Mononuclear cell (primary cell): ENCODE data around the gene NLRP10. TPM values are rescaled to one million over a fixed set of nuclear protein-coding genes. Genes with fewer than 3 reads are reported as not detected.
"Not testable (repeated sequence)": the region's sequence is repeated elsewhere in the genome, so short reads cannot be mapped to it uniquely, and the experiment has no call there.

Experiments
- H3K27me3 ChIP-seq: 2 replicates; pipeline ENCODE4 v1.6.0; 2011; ENCODE audit warnings: low read length, control low read depth; ENCODE audit not compliant: insufficient read depth
- H3K4me1 ChIP-seq: 2 replicates; pipeline ENCODE4 v1.5.1; 2011; ENCODE audit warnings: mild to moderate bottlenecking, low read length, control low read depth; ENCODE audit not compliant: insufficient read depth
- H3K4me3 ChIP-seq: 2 replicates; pipeline ENCODE4 v1.5.1; 2011; ENCODE audit warnings: mild to moderate bottlenecking, low read length, moderate library complexity
- H3K9me3 ChIP-seq: 2 replicates; pipeline ENCODE4 v1.5.1; 2011; ENCODE audit warnings: low read depth, mild to moderate bottlenecking, control low read depth, low read length
- total RNA-seq: library from RNA; depleted of rRNA; stranded (reverse); fragments of >200 nt; gene quantifications from one replicate; pipeline ENCODE4 v1.2.3, GENCODE V29; 2012

Gene NLRP10, protein sequence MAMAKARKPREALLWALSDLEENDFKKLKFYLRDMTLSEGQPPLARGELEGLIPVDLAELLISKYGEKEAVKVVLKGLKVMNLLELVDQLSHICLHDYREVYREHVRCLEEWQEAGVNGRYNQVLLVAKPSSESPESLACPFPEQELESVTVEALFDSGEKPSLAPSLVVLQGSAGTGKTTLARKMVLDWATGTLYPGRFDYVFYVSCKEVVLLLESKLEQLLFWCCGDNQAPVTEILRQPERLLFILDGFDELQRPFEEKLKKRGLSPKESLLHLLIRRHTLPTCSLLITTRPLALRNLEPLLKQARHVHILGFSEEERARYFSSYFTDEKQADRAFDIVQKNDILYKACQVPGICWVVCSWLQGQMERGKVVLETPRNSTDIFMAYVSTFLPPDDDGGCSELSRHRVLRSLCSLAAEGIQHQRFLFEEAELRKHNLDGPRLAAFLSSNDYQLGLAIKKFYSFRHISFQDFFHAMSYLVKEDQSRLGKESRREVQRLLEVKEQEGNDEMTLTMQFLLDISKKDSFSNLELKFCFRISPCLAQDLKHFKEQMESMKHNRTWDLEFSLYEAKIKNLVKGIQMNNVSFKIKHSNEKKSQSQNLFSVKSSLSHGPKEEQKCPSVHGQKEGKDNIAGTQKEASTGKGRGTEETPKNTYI
- total RNA-seq, result not detected

GRCh38 chr11:7965386-7965785, at the start of gene NLRP10:
Gene NLRP10, minus strand, starts transcription at chr11:7965447. Its CDS starts 1,952 bp downstream, at chr11:7963495.
- Histone ChIP-seq H3K9me3 (no peaks in the 10 kb centered on the region), H3K27me3 (no peaks in the 10 kb centered on the region), H3K4me3 (no peak within 1 kb of the TSS), H3K4me1 (no peaks in the 10 kb centered on the region)

- Histone ChIP-seq H3K9me3 (no peaks in the 10 kb centered on the region), H3K4me1 (no peaks in the 10 kb centered on the region), H3K27me3 (peaks cover 27% of the 10 kb centered on the region), H3K4me3 (no peak overlapping the region)
These were observed 48.6 kb upstream of the NLRP10 start for GRCh38 chr11:8013833-8014232.

- H3K4me3 ChIP-seq, result no peak overlapping the region
- H3K9me3 ChIP-seq, result no peaks in the 10 kb centered on the region
- H3K27me3 ChIP-seq, result peaks cover 9% of the 10 kb centered on the region
- H3K4me1 ChIP-seq, result no peaks in the 10 kb centered on the region
These were observed 46.8 kb upstream of the NLRP10 start for GRCh38 chr11:8011981-8012444.

- Histone ChIP-seq H3K4me1 (no peaks in the 10 kb centered on the region), H3K27me3 (peaks cover 5% of the 10 kb centered on the region), H3K4me3 (no peak overlapping the region), H3K9me3 (no peaks in the 10 kb centered on the region)
These were observed 46.1 kb upstream of the NLRP10 start for GRCh38 chr11:8011371-8011770.

DNA sequence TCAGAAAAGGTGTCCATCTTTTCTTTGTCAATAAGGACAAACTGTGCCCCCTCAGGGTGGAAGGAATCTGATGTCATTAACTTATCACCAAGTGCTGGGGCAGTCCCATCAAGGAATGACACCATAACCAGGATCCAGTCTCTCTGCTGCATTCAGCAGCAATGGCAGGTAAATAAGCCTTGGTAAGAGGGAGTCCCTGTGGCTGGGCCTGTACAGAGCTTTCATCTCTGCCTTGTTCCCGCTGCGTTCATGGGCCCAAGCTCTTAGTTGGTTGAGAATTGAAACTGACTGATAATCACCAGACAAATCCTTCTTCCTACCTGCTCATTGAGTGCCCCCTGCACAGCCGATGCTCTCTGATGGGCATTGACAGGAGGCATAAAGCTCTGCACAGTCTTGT, 44.6 kb upstream of the NLRP10 start:
- Histone ChIP-seq H3K27me3 (no peaks in the 10 kb centered on the region), H3K4me3 (no peak overlapping the region), H3K9me3 (no peaks in the 10 kb centered on the region), H3K4me1 (no peaks in the 10 kb centered on the region)

DNA sequence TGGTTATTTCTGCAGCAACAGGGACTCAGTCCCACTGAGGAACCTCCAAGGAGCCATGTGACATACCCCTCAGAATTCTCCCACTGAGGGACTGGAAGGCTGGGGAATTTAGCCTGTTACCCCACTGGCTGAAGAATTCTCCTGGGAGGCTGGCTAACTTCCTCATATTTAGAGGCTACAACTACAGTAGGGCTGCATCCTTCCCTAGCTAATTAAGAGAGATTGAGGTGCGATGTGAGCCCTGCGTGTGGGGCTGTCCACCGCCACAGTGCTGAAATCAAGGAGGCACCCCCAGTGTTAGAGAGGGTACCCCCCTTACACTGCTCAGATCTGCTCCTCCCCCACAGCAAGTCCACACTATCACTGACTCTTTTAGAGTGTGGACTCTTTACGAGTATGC, 43.0 kb upstream of the NLRP10 start:
- Histone ChIP-seq H3K4me3 (no peak overlapping the region), H3K27me3 (no peaks in the 10 kb centered on the region), H3K9me3 (no peaks in the 10 kb centered on the region)

GRCh38 chr11:8006349-8006977, 41.2 kb upstream of the NLRP10 start:
- no peaks in the 10 kb centered on the region for H3K27me3 ChIP-seq
- H3K4me1 ChIP-seq, result no peaks in the 10 kb centered on the region
- no peak overlapping the region for H3K4me3 ChIP-seq

More for the DNA sequence above, 43.0 kb upstream of the NLRP10 start:
- H3K4me1 ChIP-seq, result no peaks in the 10 kb centered on the region

DNA sequence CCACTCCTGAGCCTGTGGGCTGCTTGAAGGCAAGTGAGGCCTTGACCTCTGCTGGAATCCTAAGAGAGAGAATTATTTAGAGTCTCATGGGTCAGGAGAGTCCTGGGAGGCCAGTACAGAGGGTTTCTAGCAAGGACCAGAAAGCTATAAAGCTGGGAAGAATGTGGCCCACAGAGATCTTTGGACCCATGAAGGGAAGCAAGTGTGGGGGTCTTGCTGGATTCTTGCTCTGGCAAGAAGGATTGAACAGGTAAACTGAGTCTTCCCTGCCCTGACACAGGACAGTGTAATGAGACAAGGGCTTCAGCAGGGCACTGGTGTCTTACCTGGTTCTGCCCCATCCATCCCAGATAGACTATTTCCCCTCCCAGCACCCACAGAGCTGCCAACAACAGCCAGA, 40.3 kb upstream of the NLRP10 start:
- no peaks in the 10 kb centered on the region for H3K27me3 ChIP-seq
- no peaks in the 10 kb centered on the region for H3K4me1 ChIP-seq
- H3K9me3 ChIP-seq, result no peaks in the 10 kb centered on the region
- H3K4me3 ChIP-seq, result no peak overlapping the region

More at GRCh38 chr11:8006349-8006977, 41.2 kb upstream of the NLRP10 start:
- H3K9me3 ChIP-seq, result no peaks in the 10 kb centered on the region

- Histone ChIP-seq H3K9me3 (no peaks in the 10 kb centered on the region), H3K4me3 (no peak overlapping the region), H3K27me3 (no peaks in the 10 kb centered on the region), H3K4me1 (no peaks in the 10 kb centered on the region)
These were observed 38.8 kb upstream of the NLRP10 start for GRCh38 chr11:8004008-8004407.

GRCh38 chr11:8003187-8003586, 37.9 kb upstream of the NLRP10 start:
- Histone ChIP-seq H3K9me3 (no peaks in the 10 kb centered on the region), H3K4me3 (no peak overlapping the region), H3K27me3 (no peaks in the 10 kb centered on the region), H3K4me1 (no peaks in the 10 kb centered on the region)

DNA sequence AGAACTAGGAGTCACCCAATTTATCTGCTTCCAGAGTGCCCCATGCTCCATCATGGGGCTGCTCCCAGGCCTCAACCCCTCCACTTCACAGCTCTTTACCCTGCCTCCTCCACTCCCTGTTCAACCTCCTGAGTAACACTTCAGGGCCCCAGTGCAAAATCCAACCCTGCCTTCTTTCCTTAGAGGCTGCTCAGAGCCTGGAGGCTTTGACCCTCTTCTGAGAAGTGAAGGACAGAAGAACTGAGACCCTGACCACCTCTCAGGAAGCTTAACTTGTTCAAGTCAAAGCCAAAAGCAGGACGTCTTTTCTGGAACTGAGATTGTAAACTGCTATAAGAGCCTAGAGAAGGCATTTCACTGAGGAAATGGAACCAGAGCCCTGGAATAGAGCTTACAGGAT, 37.4 kb upstream of the NLRP10 start:
- Histone ChIP-seq H3K4me3 (no peak overlapping the region), H3K27me3 (no peaks in the 10 kb centered on the region), H3K9me3 (no peaks in the 10 kb centered on the region), H3K4me1 (no peaks in the 10 kb centered on the region)

DNA sequence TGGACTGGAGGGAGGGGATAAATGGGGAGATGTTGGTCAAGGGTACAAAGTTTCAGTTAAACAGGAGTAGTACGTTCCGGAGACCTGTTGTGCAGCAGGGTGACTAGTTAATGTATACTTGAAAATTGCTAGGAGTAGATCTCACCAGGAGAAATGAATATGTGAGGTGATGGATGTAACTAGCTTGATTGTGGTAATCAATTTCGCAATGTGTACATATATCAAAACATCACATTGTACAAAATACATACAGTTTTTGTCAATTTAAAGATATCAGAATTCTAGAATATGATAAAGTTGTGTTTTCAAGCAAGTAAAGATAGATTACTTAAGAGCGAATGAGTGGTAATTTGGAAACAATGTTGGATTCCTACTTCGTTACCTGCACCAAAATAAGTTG, 35.1 kb upstream of the NLRP10 start:
- Histone ChIP-seq H3K27me3 (no peaks in the 10 kb centered on the region), H3K9me3 (no peaks in the 10 kb centered on the region), H3K4me1 (no peaks in the 10 kb centered on the region), H3K4me3 (no peak overlapping the region)

GRCh38 chr11:7999795-8000194, 34.5 kb upstream of the NLRP10 start:
- Histone ChIP-seq H3K27me3 (no peaks in the 10 kb centered on the region), H3K9me3 (no peaks in the 10 kb centered on the region), H3K4me1 (no peaks in the 10 kb centered on the region), H3K4me3 (no peak overlapping the region)

GRCh38 chr11:7994581-7995278, 29.5 kb upstream of the NLRP10 start:
- Histone ChIP-seq H3K27me3 (no peaks in the 10 kb centered on the region), H3K4me3 (no peak overlapping the region), H3K4me1 (no peaks in the 10 kb centered on the region), H3K9me3 (no peaks in the 10 kb centered on the region)

GRCh38 chr11:7987560-7987883, 22.3 kb upstream of the NLRP10 start:
- peak overlapping the region; percentile 67 for H3K4me3 ChIP-seq
- not testable (repeated sequence) for H3K9me3 ChIP-seq

More at GRCh38 chr11:7987560-7987883, 22.3 kb upstream of the NLRP10 start:
- H3K27me3 ChIP-seq, result not testable (repeated sequence)
- peaks cover 22% of the 10 kb centered on the region for H3K4me1 ChIP-seq
